Left lung (tissue), 10 donors: ENCODE results near the gene PAPPA2. TPM values are rescaled to one million over a fixed set of nuclear protein-coding genes. Genes with fewer than 3 reads are reported as not detected.

Experiments used
- ATAC-seq: fragments of 200-7000 bp; cut with Tn5 transposase; one replicate; pipeline ENCODE4 v1.9.1; 2020; ENCODE audit warnings: moderate library complexity
- DNase-seq, 4 donors: peaks; one replicate each; pipeline ENCODE4 v3.0.0-alpha.2; 2013 to 2020
- H3K27ac ChIP-seq, 2 donors: fragments of 200-600 bp; sonication (generic) in 1 of 2; one replicate each; pipeline versions ENCODE4 v1.5.0 to v1.8.0; 2020 to 2021
- H3K27me3 ChIP-seq, 2 donors: fragments of 200-600 bp; sonication (generic) in 1 of 2; one replicate each; pipeline versions ENCODE4 v1.5.0 to v1.8.0; 2020 to 2021
- H3K36me3 ChIP-seq, 2 donors: fragments of 200-600 bp; sonication (generic) in 1 of 2; one replicate each; pipeline versions ENCODE4 v1.5.0 to v1.8.0; 2020 to 2021
- H3K4me1 ChIP-seq, 2 donors: fragments of 200-600 bp; one replicate each; pipeline ENCODE4 v1.8.0; 2021
- H3K4me3 ChIP-seq, 2 donors: fragments of 200-600 bp; sonication (generic) in 1 of 2; one replicate each; pipeline versions ENCODE4 v1.5.0 to v1.8.0; 2020 to 2021; ENCODE audit warnings: mild to moderate bottlenecking in 1 of 2
- H3K9me3 ChIP-seq, 2 donors: fragments of 200-600 bp; sonication (generic) in 1 of 2; one replicate each; pipeline versions ENCODE4 v1.5.0 to v1.8.0; 2020 to 2021
- CTCF ChIP-seq, 2 donors: fragments of 200-600 bp; sonication (generic) in 1 of 2; IDR thresholded peaks; one replicate each; pipeline versions ENCODE4 v1.5.0 to v1.8.0; 2021; ENCODE audit warnings: antibody characterized with exemption in 2 of 2
- intact Hi-C, 2 donors: fragments of 100-400 bp; cut with DNase I; formaldehyde crosslinking; loops; one replicate each; pipeline versions ENCODE4 v1.11.2 to v1.14.2; 2022
- polyA plus RNA-seq, 6 donors: library from polyadenylated mRNA; unstranded; fragments of 120-200 nt; gene quantifications; one replicate each; pipeline ENCODE4 v1.2.1, GENCODE V29; 2013; ENCODE audit not compliant: insufficient read length in 6 of 6
- total RNA-seq, 2 donors: library from RNA; stranded (reverse); fragmentation: NEBNext Ultra II Directional; extraction: Animal tissue kit (Norgen Biotek cat#: 25700); gene quantifications; one replicate each; pipeline ENCODE4 v1.2.1, GENCODE V29; 2021
- donor health status: DM: no; HTN: yes; CAD: no.
- donor health status: DM: no; HTN: no; CAD: no.

PAPPA2 gene
- total and polyA plus RNA-seq, 8 donors = 0.09 to 0.68 (median 0.27) TPM

DNA sequence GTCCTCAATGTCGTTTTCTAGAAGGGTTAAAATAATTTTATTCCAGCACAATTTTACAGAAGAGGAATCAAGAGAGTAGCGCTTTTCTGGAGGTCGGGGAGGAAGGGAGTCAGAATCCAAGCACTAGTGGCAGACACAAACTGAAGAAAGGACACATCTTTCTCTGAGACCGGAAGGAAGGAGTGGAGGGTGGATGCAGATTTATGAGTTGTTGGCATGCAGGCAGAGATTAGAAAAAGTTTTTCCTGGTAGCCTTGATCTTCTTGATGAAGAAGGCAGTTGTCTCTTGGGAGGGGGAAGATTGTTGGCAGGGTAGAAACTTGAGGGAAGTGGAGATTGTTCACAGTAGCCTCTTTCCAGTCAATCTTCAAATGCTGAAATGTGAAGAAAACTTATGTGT is 149.8 kb downstream of the PAPPA2 start:
- Histone ChIP-seq H3K36me3 (no peaks in the 10 kb centered on the region), H3K27me3 (no peaks in the 10 kb centered on the region), H3K4me1 (no peaks in the 10 kb centered on the region), H3K4me3 (no peak overlapping the region), H3K9me3 (no peaks in the 10 kb centered on the region), H3K27ac (no peak overlapping the region)
- no peak for DNase-seq
- intact Hi-C loops = no loop called here
- no peak for ATAC-seq
- TF ChIP-seq CTCF (IDR thresholded peaks at IDR 0.05) = no peak

- no peak for ATAC-seq
- TF ChIP-seq CTCF (IDR thresholded peaks at IDR 0.05) = no peak
- Histone ChIP-seq H3K36me3 (no peaks in the 10 kb centered on the region), H3K9me3 (peaks cover 0 to 2% of the 10 kb centered on the region in 2 donors), H3K27me3 (no peaks in the 10 kb centered on the region), H3K4me1 (no peaks in the 10 kb centered on the region), H3K4me3 (no peak overlapping the region), H3K27ac (no peak overlapping the region)
- intact Hi-C loops = no loop called here
- DNase-seq = no peak
Measured at GRCh38 chr1:176617881-176618280, 154.9 kb downstream of the PAPPA2 start.

DNA sequence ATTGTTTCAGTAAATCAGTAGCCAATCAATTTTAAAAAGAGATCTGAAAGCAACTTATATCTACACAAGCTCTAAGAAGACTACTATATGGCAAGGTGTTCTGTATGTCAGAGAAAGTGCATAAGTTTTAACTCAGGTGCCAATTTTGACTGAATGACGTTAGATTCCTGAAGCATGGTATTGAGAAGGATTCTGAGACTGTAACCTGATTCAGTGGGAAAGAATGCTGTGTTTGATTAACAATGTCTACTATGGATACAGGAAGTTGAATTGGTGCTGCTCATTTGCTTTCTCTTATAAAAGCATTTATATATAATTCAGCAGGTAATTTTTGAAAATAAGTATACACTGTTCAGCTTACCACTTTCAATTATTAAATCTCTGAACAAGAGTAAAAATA is 156.3 kb downstream of the PAPPA2 start:
- no peak for ATAC-seq
- H3K4me3 ChIP-seq = no peak overlapping the region
- TF ChIP-seq CTCF (IDR thresholded peaks at IDR 0.05) = no peak
- no peaks in the 10 kb centered on the region for H3K27me3 ChIP-seq
- H3K4me1 ChIP-seq = no peaks in the 10 kb centered on the region
- no peaks in the 10 kb centered on the region for H3K36me3 ChIP-seq
- intact Hi-C loops = no loop called here
- H3K9me3 ChIP-seq = peaks cover 0 to 7% of the 10 kb centered on the region in 2 donors
- no peak for DNase-seq
- no peak overlapping the region for H3K27ac ChIP-seq

DNA sequence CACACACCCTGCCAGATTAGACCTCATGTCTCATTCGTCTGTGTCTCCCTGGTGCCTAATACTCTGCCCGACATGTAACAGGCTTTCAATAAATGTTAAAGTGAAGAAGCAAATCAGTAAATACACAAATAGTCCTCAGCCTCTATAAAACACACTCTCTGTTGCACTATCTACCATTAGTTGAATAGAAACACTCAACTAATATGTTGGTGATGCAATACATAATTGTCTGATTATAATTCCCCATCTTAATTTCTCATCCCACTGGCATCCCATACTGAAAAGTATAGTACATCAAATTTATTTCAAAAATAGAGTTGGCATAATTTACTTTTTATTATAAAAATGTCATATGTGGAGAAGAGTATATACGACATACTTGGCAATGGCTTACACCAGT is 162.4 kb downstream of the PAPPA2 start:
- intact Hi-C loops = no loop called here
- Histone ChIP-seq H3K4me1 (no peaks in the 10 kb centered on the region), H3K9me3 (peaks cover 0 to 7% of the 10 kb centered on the region in 2 donors), H3K27me3 (no peaks in the 10 kb centered on the region), H3K4me3 (no peak overlapping the region), H3K27ac (no peak overlapping the region), H3K36me3 (no peaks in the 10 kb centered on the region)
- ATAC-seq = no peak
- no peak for TF ChIP-seq CTCF (IDR thresholded peaks at IDR 0.05)
- no peak for DNase-seq

- no peaks in the 10 kb centered on the region for H3K27me3 ChIP-seq
- no peak for DNase-seq
- intact Hi-C loops = no loop called here
- H3K4me1 ChIP-seq = no peaks in the 10 kb centered on the region
- H3K27ac ChIP-seq = no peak overlapping the region
- no peak for ATAC-seq
- TF ChIP-seq CTCF (IDR thresholded peaks at IDR 0.05) = no peak
- H3K9me3 ChIP-seq = peaks cover 0 to 7% of the 10 kb centered on the region in 2 donors
- H3K4me3 ChIP-seq = no peak overlapping the region
- H3K36me3 ChIP-seq = no peaks in the 10 kb centered on the region
Measured at GRCh38 chr1:176626572-176627061, 163.6 kb downstream of the PAPPA2 start.
